Measurements from ENCODE around the gene SPTBN2. TPM values are rescaled to one million over a fixed set of nuclear protein-coding genes. Genes with fewer than 3 reads are reported as not detected.
A peak's percentile ranks its signal among the peaks of the same experiment; 100 is the strongest.
"Not testable (repeated sequence)": the region's sequence is repeated elsewhere in the genome, so short reads cannot be mapped to it uniquely, and the experiment has no call there.

The SPTBN2 gene
- total RNA-seq, 4 donors from 2014 or later = 1.7 to 23.1 (median 6.0) TPM

GRCh38 chr11:66728038-66728692 is 851 bp downstream of the SPTBN2 start:
- Histone ChIP-seq H3K9me3 (no peaks in the 10 kb centered on the region), H3K27ac (no peak overlapping the region), H3K4me1 (peaks cover 0 to 15% (median 5%) of the 10 kb centered on the region in 4 donors), H3K27me3 (peaks cover 0 to 6% of the 10 kb centered on the region in 2 donors), H3K4me3 (peak overlapping the region; percentile 30 to 64 (median 62)), H3K36me3 (no peaks in the 10 kb centered on the region)
- no peak for DNase-seq
- TF ChIP-seq CTCF (IDR thresholded peaks at IDR 0.05) = no peak
- TF ChIP-seq POLR2A (IDR thresholded peaks at IDR 0.05) = no peak

- DNase-seq = peak in 1 of 3 donors; percentile 63
- Histone ChIP-seq H3K27ac (no peak overlapping the region), H3K4me1 (peaks cover 0 to 15% (median 5%) of the 10 kb centered on the region in 4 donors), H3K27me3 (peaks cover 0 to 6% of the 10 kb centered on the region in 2 donors), H3K36me3 (no peaks in the 10 kb centered on the region), H3K4me3 (peak overlapping the region; percentile 30 to 64 (median 62)), H3K9me3 (no peaks in the 10 kb centered on the region)
- TF ChIP-seq POLR2A (IDR thresholded peaks at IDR 0.05) (no peak), CTCF (IDR thresholded peaks at IDR 0.05) (no peak)
Measured at GRCh38 chr11:66727282-66728037, 1.6 kb downstream of the SPTBN2 start.

DNA sequence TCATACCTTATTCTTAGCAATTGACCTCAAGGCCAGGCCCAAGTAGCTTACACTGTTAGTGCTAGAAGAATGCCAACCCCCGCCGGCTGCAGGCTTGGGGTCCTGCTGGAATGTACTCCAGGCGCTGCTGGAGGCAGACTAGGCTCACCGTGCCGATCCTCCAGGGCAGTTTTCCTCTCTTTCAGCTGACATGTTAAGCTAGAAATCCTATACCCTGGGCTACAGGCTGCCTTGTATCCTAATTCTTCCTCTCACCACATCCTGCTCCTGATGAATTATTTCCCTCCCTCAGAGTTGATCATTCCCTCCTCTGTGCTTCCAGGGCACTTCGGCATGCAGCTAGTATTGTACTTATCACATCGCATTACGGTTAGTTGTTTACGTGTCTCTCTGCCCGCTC is 3.4 kb downstream of the SPTBN2 start:
- Histone ChIP-seq H3K4me3 (no peak overlapping the region), H3K9me3 (no peaks in the 10 kb centered on the region), H3K27ac (no peak overlapping the region), H3K4me1 (peaks cover 0 to 15% (median 5%) of the 10 kb centered on the region in 4 donors), H3K36me3 (no peaks in the 10 kb centered on the region), H3K27me3 (peaks cover 0 to 6% of the 10 kb centered on the region in 2 donors)
- TF ChIP-seq POLR2A (IDR thresholded peaks at IDR 0.05) = no peak
- no peak for TF ChIP-seq CTCF (IDR thresholded peaks at IDR 0.05)
- DNase-seq = no peak

DNA sequence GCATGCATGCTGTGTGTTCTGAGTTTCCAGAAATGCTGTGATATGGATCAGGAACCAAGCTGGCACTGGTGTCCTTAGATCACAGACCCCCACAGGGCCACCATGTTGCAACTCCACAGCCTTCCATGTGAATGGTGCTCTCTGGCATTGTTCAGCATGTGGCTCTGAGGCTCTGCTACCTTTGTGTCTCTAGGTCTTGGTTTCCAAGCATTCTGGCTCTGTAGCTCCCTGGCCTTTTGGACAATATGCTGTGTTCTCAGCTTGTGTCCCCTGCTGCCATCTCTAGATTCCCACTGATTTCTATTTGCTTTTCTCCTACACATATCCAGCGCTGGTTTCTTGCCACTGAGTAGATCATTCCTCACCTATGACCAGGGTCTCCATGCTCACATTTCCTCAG is 3.9 kb downstream of the SPTBN2 start:
- TF ChIP-seq POLR2A (IDR thresholded peaks at IDR 0.05) (no peak), CTCF (IDR thresholded peaks at IDR 0.05) (no peak)
- H3K4me1 ChIP-seq = peaks cover 0 to 15% (median 5%) of the 10 kb centered on the region in 4 donors
- no peaks in the 10 kb centered on the region for H3K9me3 ChIP-seq
- H3K4me3 ChIP-seq = no peak overlapping the region
- H3K27ac ChIP-seq = no peak overlapping the region
- H3K27me3 ChIP-seq = peaks cover 0 to 6% of the 10 kb centered on the region in 2 donors
- no peaks in the 10 kb centered on the region for H3K36me3 ChIP-seq
- no peak for DNase-seq

DNA sequence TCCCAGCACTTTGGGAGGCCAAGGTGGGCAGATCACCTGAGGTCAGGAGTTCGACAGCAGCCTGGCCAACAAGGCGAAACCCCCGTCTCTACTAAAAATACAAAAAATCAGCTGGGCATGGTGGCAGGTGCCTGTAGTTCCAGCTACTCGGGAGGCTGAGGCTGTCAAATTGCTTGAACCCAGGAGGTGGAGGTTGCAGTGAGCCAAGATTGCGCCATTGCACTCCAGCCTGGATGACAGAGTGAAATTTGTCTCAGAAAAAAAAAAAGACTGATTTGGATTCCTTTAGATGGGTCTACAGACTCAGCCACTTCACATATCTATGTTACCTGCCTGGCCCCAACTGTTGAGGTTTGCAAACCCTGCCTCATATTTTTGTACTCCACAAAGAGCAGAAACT is 4.8 kb downstream of the SPTBN2 start:
- H3K4me1 ChIP-seq = peaks cover 0 to 15% (median 5%) of the 10 kb centered on the region in 4 donors
- not testable (repeated sequence) for DNase-seq, H3K36me3 ChIP-seq, H3K27me3 ChIP-seq, H3K4me3 ChIP-seq, H3K9me3 ChIP-seq, H3K27ac ChIP-seq

DNA sequence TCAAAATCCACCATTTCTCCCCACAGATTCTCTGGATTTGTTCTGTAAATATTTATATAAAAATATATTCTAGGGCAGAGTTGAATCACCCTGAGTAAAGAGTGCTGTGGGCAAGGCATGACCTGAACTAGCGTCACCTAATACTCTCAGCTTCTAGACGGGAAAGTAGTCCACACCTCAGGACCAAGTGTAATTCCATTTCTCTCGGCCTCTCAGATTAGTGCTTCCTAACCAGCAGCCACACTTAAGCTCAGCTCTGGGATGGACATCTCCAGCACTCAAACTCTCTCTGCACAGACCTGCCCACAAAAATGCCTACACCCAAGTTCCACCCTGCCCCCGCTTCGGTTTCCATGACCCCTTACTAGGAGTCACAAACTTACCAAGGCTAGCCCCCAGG is 5.3 kb downstream of the SPTBN2 start:
- H3K4me1 ChIP-seq = peaks cover 0 to 13% (median 5%) of the 10 kb centered on the region in 4 donors
- peaks cover 0 to 5% of the 10 kb centered on the region in 2 donors for H3K27me3 ChIP-seq
- H3K9me3 ChIP-seq = no peaks in the 10 kb centered on the region
- TF ChIP-seq CTCF (IDR thresholded peaks at IDR 0.05) (no peak), POLR2A (IDR thresholded peaks at IDR 0.05) (no peak)
- H3K36me3 ChIP-seq = no peaks in the 10 kb centered on the region
- H3K27ac ChIP-seq = no peak overlapping the region
- H3K4me3 ChIP-seq = no peak overlapping the region
- DNase-seq = peak in 1 of 3 donors; percentile 10

Data from Peyer's patch (tissue), 4 donors.